Erythroblast (primary cell): ENCODE results near the gene SLC19A2.

ENCODE experiments used
- DNase-seq, 2 experiments: peaks; one replicate each; lab custom pipeline; 2025; lab: John Stamatoyannopoulos, UW
- GATA1 ChIP-seq: IDR thresholded peaks from 2 replicates; pipeline ENCODE4 v1.6.1; 2011; ENCODE audit warnings: low read depth, mild to moderate bottlenecking, control low read depth, low read length, moderate library complexity
- POLR2A ChIP-seq: IDR thresholded peaks from 2 replicates; pipeline ENCODE4 v1.6.1; 2011; ENCODE audit warnings: mild to moderate bottlenecking, low read length

The SLC19A2 gene

GRCh38 chr1:169494343-169494742 is 8.6 kb upstream of the SLC19A2 start:
- no peak for DNase-seq
- TF ChIP-seq GATA1 = no peak
- TF ChIP-seq POLR2A = no peak

DNA sequence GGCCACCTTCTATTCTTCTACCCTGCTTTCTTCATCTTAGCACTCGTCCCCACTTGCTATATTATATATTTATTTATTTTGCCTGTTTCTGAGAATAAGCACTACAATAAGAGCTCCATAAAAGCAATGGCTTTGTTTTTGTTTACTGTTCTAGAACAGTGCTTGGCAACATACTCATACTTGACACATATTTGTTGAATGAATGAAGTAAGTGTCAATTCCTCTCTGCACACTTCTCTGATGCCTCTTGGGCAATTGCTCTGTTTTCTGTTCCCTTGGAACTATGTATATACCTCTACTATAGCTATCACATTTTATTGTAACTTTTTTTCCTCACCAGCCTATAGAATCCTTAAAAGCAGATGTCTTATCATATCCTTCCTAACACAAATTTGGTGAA is 7.5 kb upstream of the SLC19A2 start:
- TF ChIP-seq GATA1 (no peak), POLR2A (no peak)
- DNase-seq = no peak

DNA sequence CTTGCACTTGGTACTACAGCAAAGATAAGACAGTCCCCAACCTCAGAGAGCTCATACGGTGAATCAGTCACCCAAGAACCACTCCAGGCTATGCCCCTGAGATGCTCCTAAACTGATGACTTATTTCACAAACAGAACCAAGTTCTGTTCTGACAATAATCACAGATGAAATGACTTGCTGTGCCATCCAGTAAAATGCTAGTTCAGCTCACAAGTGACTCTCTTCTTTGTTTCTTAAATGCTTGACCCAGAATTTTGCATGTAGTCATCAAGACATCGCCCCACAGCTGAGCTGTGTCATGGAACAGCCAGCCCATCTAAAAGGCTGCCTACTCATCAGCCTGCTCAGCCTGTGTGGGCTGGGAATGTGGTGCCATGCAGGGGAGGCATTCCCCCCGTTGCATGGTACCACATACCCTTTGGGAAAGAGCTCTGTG is 6.1 kb upstream of the SLC19A2 start:
- no peak for DNase-seq
- no peak for TF ChIP-seq POLR2A
- no peak for TF ChIP-seq GATA1

- TF ChIP-seq POLR2A (no peak), GATA1 (no peak)
- DNase-seq = no peak
These were observed 2.4 kb upstream of the SLC19A2 start for GRCh38 chr1:169488157-169488556.

DNA sequence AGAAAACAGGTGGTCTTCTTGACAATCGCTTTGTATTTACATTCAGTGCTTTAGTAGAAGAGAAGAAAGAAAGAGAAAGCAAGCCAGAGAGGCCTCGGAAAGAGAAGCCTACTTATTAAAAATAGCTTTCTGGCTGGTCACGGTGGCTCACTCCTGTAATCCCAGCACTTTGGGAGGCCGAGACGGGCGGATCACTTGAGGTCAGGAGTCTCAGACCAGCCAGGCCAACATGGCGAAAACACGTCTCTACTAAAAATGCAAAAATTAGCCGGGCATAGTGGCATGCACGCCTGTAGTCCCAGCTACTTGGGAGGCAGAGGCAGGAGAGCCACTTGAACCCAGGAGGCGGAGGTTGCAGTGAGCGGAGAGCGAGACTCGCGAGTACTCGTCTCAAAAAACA is 1.8 kb upstream of the SLC19A2 start:
- TF ChIP-seq POLR2A (no peak), GATA1 (no peak)
- DNase-seq = no peak

DNA sequence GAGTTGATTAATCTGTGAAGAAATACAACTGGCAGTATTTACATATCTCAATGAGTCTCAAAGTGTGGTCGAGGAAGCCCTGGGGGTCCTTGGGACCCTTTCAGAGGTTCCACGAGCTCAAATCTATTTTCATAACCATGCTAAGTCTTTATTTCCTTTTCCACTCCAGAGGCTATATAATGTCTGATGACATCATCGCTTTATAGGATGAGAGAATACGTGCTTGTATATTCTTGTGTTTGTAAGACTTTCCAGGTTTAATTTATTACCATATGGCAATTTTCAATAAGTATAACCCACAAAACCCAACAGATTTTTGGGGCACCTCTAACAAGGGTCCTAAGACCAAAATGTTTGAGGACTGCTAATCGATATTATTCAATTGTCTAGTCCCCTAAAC is 1.4 kb upstream of the SLC19A2 start:
- no peak for DNase-seq
- TF ChIP-seq POLR2A (no peak), GATA1 (no peak)

DNA sequence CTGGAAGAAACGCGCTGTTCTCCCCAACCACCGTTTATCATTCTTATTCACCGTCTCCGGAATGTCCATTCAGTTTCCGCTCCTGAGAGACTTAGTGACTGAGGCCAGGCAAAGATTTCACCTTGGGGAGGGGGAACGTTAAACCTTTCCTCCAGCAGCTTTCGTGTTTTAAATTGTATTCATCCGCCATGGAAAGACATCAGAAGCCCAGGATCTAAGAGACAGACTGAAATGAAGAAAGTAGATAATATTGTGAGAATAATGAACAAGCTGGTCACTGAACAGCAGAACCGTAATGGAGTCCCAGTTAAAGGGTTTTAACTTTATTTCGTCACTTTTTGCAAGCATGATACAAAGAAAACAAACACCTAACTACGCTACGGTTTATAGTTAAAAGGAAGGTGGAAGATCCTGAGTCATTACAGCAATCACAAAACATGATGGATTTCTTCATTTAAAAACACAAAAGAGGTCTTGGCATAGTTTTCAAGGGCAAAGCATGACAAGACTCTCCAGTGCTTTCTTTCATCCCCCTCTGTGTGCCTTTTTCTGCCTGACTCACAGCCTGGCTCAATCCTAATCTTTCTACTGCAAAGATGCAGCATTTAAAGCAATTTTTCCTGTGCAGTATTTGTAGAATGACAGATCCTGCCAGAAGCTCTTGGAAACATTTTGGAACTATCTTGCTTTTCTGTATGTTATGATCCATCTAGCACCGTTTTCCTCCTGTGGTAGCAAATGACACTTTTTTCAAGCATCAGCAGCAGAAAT is 722 bp upstream of the SLC19A2 start:
- DNase-seq = peak in 1 of 2 experiments; percentile 32
- TF ChIP-seq GATA1 (no peak), POLR2A (peak; percentile 77)

DNA sequence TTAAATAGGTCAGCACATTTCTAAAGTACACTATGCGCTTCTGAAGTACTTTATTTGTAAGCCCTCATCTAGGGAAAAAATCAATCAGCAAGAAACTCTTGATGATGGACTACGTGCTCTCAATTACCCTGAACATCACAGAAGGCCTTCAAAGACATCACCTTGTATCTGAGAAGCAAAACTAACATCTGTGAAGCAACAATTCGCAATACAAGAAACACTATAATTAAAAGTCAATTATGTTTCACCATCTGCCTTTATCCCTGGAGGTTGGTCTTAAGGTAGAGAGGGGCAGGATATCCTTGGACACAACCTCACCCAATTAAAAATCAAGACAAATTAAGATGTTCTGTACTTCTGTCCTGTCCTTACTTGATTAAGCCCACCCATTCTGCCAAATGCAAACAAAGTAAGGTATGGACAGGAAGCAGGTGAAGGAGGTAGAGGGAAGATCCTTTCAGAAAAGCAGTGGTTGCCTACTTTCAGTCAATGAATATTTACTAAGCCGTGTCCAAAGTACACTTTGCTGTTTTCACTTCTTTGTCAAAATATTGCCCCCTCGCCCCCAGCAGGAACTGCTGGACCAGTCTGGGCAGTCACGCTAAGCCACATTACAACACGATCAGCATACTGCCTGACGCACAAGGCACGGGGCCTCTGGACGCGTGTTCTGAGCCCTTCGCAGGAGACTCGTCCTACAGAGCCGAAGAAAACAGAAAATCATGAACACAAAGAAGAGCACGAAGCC is 887 bp downstream of the SLC19A2 start:
- TF ChIP-seq GATA1 (no peak), POLR2A (no peak)
- DNase-seq = peak; percentile 68 to 77

DNA sequence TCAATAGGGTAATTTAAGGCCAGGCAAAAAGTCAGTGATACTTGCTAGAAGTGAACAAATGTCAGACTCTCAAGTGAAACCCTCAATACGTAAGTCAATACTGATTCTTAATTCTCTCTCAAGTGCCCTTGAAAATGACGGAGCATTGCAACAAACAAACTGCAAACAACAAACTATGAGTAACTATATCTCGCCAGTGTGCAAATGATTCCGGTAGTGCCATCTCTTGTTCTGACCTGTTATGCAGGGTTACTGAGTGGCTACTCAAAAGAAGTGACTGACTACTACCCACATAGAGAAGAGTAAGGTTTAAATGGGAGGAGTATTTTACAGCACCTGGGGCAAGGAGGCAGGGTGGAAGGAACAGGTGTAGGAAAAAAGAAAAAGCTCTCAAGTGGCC is 1.6 kb downstream of the SLC19A2 start:
- TF ChIP-seq POLR2A (no peak), GATA1 (no peak)
- DNase-seq = peak; percentile 28 to 29

DNA sequence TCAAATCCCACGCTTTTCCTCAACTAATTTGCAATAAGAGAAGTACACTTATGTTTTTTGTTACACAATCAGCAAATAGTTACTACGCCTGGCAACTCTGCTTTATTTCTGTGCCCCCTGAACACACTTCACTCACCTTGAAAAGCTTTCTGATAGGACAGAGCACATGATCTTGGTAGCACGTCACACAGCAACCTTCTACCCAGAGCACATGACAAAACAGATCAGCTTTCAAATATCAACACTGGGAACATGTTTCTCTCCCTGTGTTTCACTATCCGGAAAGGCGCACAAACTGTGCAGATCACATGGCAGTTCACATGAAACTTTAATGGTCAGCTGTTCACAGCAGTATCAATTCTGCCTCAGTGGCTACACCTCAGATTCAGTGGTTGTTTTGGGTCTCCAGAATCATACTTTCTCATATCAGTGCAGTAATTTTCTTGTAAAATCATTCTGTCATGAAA is 2.2 kb downstream of the SLC19A2 start:
- peak; percentile 13 to 19 for DNase-seq
- TF ChIP-seq GATA1 (no peak), POLR2A (peak; percentile 34)

DNA sequence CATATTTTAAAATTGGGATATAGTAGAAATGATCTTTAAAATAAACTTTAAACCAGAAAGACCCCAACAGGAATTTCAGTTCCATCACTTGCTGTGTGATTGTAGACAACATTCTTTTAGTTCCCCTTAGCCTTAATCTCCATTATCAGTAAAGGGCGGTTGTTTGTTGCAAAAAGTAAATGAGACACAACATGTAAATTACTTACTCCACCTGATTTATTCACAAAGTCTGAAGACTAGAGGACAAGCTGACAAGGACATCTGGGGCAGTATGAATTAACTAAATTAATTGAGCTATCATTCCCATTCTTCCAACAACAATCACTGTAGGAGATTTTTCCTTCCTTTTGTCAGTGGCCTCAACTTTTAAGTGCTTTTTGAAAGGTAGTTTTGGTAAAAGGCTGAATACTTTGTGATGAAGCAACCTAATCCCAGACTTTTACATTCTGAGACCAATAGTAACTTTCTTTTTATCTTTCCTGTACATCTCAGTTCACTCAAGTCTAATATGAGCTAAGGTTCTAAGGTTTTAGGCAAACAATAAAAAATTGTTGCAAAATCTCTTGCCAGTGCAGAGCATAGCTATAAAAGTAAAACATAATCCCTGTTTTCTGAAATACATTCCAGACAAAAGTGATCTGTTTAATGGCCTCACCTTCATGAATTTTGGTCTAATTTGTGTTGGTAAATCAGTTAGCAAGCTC is 6.2 kb downstream of the SLC19A2 start:
- TF ChIP-seq GATA1 (no peak), POLR2A (no peak)
- no peak for DNase-seq

- TF ChIP-seq POLR2A = no peak
- no peak for TF ChIP-seq GATA1
- no peak for DNase-seq
These were observed 7.6 kb downstream of the SLC19A2 start for GRCh38 chr1:169478094-169478672.

GRCh38 chr1:169475806-169476387 is 9.8 kb downstream of the SLC19A2 start:
- TF ChIP-seq GATA1 = no peak

More at GRCh38 chr1:169475806-169476387, 9.8 kb downstream of the SLC19A2 start:
- DNase-seq = no peak
